PC-3 (cell line): ENCODE data around the gene BACH2.

Source experiments
- EZH2 ChIP-seq: fragments of 300-600 bp; sonication (generic); IDR thresholded peaks from one replicate; pipeline ENCODE4 v1.6.1; 2017; ENCODE audit warnings: antibody characterized with exemption, mild to moderate bottlenecking, low read length; ENCODE audit not compliant: unreplicated experiment
- TF ChIP-seq, protein P1 (sequence below): fragments of 300-600 bp; sonication (generic); conservative IDR thresholded peaks from 2 replicates; pipeline ENCODE4 v1.5.1; 2017; ENCODE audit warnings: antibody characterized with exemption, low read depth, mild to moderate bottlenecking, low read length

DNA sequence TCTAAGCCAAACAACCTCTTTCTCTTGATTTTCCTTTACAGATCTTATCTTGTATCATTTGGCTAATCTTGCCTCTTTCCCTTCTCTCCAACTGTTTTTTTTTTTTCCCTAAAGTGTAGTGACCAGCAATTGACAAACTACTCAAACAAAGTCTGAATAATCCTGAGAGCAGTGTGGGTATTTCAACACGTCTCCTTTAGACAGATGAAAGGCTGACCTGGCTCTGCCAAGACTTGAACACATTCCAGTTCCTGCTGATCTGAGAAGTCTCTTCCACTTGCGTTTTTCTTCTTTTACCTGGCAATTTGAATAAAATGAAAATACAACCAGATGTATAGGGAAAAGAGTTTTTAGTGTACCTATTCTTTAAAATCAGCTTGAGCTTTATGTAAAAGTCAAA is 234.0 kb downstream of the BACH2 start:
- no peak for TF ChIP-seq EZH2
- TF ChIP-seq, protein P1, sequence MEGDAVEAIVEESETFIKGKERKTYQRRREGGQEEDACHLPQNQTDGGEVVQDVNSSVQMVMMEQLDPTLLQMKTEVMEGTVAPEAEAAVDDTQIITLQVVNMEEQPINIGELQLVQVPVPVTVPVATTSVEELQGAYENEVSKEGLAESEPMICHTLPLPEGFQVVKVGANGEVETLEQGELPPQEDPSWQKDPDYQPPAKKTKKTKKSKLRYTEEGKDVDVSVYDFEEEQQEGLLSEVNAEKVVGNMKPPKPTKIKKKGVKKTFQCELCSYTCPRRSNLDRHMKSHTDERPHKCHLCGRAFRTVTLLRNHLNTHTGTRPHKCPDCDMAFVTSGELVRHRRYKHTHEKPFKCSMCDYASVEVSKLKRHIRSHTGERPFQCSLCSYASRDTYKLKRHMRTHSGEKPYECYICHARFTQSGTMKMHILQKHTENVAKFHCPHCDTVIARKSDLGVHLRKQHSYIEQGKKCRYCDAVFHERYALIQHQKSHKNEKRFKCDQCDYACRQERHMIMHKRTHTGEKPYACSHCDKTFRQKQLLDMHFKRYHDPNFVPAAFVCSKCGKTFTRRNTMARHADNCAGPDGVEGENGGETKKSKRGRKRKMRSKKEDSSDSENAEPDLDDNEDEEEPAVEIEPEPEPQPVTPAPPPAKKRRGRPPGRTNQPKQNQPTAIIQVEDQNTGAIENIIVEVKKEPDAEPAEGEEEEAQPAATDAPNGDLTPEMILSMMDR: no peak
